GM19239 (cell line): ENCODE data around the gene AKR1B15.

Experiments used
- DNase-seq: peaks from one replicate; pipeline ENCODE4 v3.0.0; 2011; ENCODE audit warnings: low spot score; ENCODE audit not compliant: insufficient read length
- FAIRE-seq: peaks from 2 replicates; lab custom pipeline; 2011; peaks lifted over from hg19 to GRCh38; lab: Jason Lieb, UNC

AKR1B15 gene

GRCh38 chr7:134605978-134606923, 57.3 kb downstream of the AKR1B15 start:
- peak; percentile 78 for FAIRE-seq
- DNase-seq: peak; percentile 44

GRCh38 chr7:134611611-134612151, 62.8 kb downstream of the AKR1B15 start:
- FAIRE-seq: no peak

GRCh38 chr7:134612197-134612596, 63.3 kb downstream of the AKR1B15 start:
- FAIRE-seq (no peak), DNase-seq (no peak)

More at GRCh38 chr7:134611611-134612151, 62.8 kb downstream of the AKR1B15 start:
- no peak for DNase-seq

- no peak for DNase-seq
- FAIRE-seq: no peak
Observed at GRCh38 chr7:134613623-134614347, 64.9 kb downstream of the AKR1B15 start.

- DNase-seq (no peak), FAIRE-seq (no peak)
Observed at GRCh38 chr7:134616611-134617010, 67.7 kb downstream of the AKR1B15 start.

- no peak for FAIRE-seq
- no peak for DNase-seq
Observed at GRCh38 chr7:134618756-134619530, 70.0 kb downstream of the AKR1B15 start.

GRCh38 chr7:134619627-134620331, 70.9 kb downstream of the AKR1B15 start:
- FAIRE-seq: no peak

GRCh38 chr7:134622303-134622995, 73.5 kb downstream of the AKR1B15 start:
- no peak for DNase-seq
- no peak for FAIRE-seq

More at GRCh38 chr7:134619627-134620331, 70.9 kb downstream of the AKR1B15 start:
- DNase-seq: no peak

GRCh38 chr7:134623193-134623592, 74.3 kb downstream of the AKR1B15 start:
- FAIRE-seq (no peak), DNase-seq (no peak)

- DNase-seq (no peak), FAIRE-seq (no peak)
Observed at GRCh38 chr7:134625550-134625949, 76.6 kb downstream of the AKR1B15 start.

GRCh38 chr7:134627109-134627774, 78.3 kb downstream of the AKR1B15 start:
- FAIRE-seq: no peak

GRCh38 chr7:134627775-134628153, 78.9 kb downstream of the AKR1B15 start:
- no peak for FAIRE-seq
- DNase-seq: no peak

More at GRCh38 chr7:134627109-134627774, 78.3 kb downstream of the AKR1B15 start:
- no peak for DNase-seq

- no peak for DNase-seq
- no peak for FAIRE-seq
Observed at GRCh38 chr7:134629445-134629844, 80.5 kb downstream of the AKR1B15 start.
